Spleen (tissue), 11 donors: ENCODE results near the gene WDR43. TPM values are rescaled to one million over a fixed set of nuclear protein-coding genes. Genes with fewer than 3 reads are reported as not detected.
"Not testable (repeated sequence)": the region's sequence is repeated elsewhere in the genome, so short reads cannot be mapped to it uniquely, and the experiment has no call there.

Experiments used
- DNase-seq: peaks from one replicate; pipeline ENCODE4 v3.0.0-alpha.2; 2020
- H3K27ac ChIP-seq, 8 donors: fragments of 200-600 bp; sonication (generic) in 7 of 8; 1 replicate in 4 of 8; 2 replicates in 4 of 8; pipeline versions ENCODE4 v1.5.0 to v1.8.0; 2016 to 2021; ENCODE audit warnings: inconsistent platforms in 4 of 8, mild to moderate bottlenecking in 4 of 8, moderate library complexity in 1 of 8
- H3K27me3 ChIP-seq, 7 donors: fragments of 200-600 bp; sonication (generic) in 6 of 7; replicated peaks in 1 of 7; 1 replicate in 4 of 7; 2 replicates in 3 of 7; pipeline versions ENCODE4 v1.5.0 to v1.8.0; 2016 to 2021; ENCODE audit warnings: inconsistent platforms in 3 of 7, mild to moderate bottlenecking in 1 of 7
- H3K36me3 ChIP-seq, 6 donors: fragments of 200-600 bp; sonication (generic) in 5 of 6; 1 replicate in 4 of 6; 2 replicates in 2 of 6; pipeline versions ENCODE4 v1.5.0 to v1.8.0; 2016 to 2021; ENCODE audit warnings: inconsistent platforms in 2 of 6
- H3K4me1 ChIP-seq, 6 donors: fragments of 200-600 bp; sonication (generic) in 5 of 6; 1 replicate in 3 of 6; 2 replicates in 3 of 6; pipeline versions ENCODE4 v1.5.0 to v1.8.0; 2016 to 2021; ENCODE audit warnings: inconsistent platforms in 3 of 6
- H3K4me3 ChIP-seq, 8 donors: fragments of 200-600 bp; sonication (generic) in 7 of 8; 1 replicate in 4 of 8; 2 replicates in 4 of 8; pipeline versions ENCODE4 v1.5.0 to v1.8.0; 2016 to 2021; ENCODE audit warnings: inconsistent platforms in 4 of 8, mild to moderate bottlenecking in 4 of 8, moderate library complexity in 2 of 8
- H3K9me3 ChIP-seq, 8 donors: fragments of 200-600 bp; sonication (generic) in 7 of 8; 1 replicate in 4 of 8; 2 replicates in 4 of 8; pipeline versions ENCODE4 v1.5.0 to v1.8.0; 2016 to 2021; ENCODE audit warnings: inconsistent platforms in 4 of 8
- POLR2A ChIP-seq, 3 donors: fragments of 450-650 bp; IDR thresholded peaks; one replicate each; pipeline ENCODE4 v1.5.1; 2017; ENCODE audit warnings: antibody characterized with exemption in 3 of 3, mild to moderate bottlenecking in 1 of 3
- POLR2AphosphoS5 ChIP-seq, 3 donors: sonication (generic); formaldehyde crosslinking; IDR thresholded peaks; one replicate each; pipeline ENCODE4 v1.5.1; 2017; ENCODE audit warnings: antibody characterized with exemption in 3 of 3
- WGBS, 5 donors: extraction: QIAGEN DNeasy Blood & Tissue Kit in 3 of 5; methylation state at CpG; one replicate each; pipeline versions ENCODE4 v1.1.5 to v1.1.7; 2013 to 2018; 5-methylcytosine and 5-hydroxymethylcytosine counted together
- intact Hi-C: fragments of 100-400 bp; cut with DNase I; formaldehyde crosslinking; loops from one replicate; pipeline ENCODE4 v1.15.0; 2023; ENCODE audit warnings: low total_unique reads
- polyA plus RNA-seq, 3 donors: library from polyadenylated mRNA; stranded (reverse); fragments of 200-250 nt; gene quantifications; one replicate each; pipeline ENCODE4 v1.2.1, GENCODE V29; 2013
- total RNA-seq, 7 donors: library from RNA; depleted of rRNA in 3 of 7; stranded (reverse); fragments of >200 nt in 3 of 7; fragmentation: NEBNext Ultra II Directional in 4 of 7; extraction: Animal tissue kit (Norgen Biotek cat#: 25700) in 4 of 7; gene quantifications; one replicate each; pipeline versions ENCODE4 v1.1.0 to v1.2.1, GENCODE V29; 2016 to 2021
- TF ChIP-seq, protein P1 (sequence below), 11 experiments: fragments of 200-600 bp in 7 of 11; fragments of 450-650 bp in 4 of 11; sonication (generic) in 4 of 11; IDR thresholded peaks in 8 of 11; conservative IDR thresholded peaks in 3 of 11; 1 replicate in 7 of 11; 2 replicates in 4 of 11; pipeline versions ENCODE4 v1.4.0 to v1.8.0; 2016 to 2021; ENCODE audit warnings: antibody characterized with exemption in 11 of 11, inconsistent platforms in 4 of 11, mild to moderate bottlenecking in 1 of 11
- donor health status: healthy with polysubstance abuse.
- donor health status: DM: no; HTN: no; CAD: no; lungs with moderate emphysema.
- donor health status: DM: no; HTN: no; CAD: no.
- donor health status: Bipolar disorder and iron deficiency.
- donor health status: healthy.
- donor health status: DM: no; HTN: no; CAD: no.
- donor health status: DM: yes; HTN: yes; CAD: no.

WDR43 gene
- total and polyA plus RNA-seq, 10 donors, result 10.8 to 49.8 (median 36.5) TPM

- no peaks in the 10 kb centered on the region for H3K36me3 ChIP-seq
- no peak for DNase-seq
- intact Hi-C loops, result no loop called here
- H3K27ac ChIP-seq, result no peak overlapping the region
- TF ChIP-seq POLR2AphosphoS5 (IDR thresholded peaks at IDR 0.05), result no peak
- TF ChIP-seq, protein P1, sequence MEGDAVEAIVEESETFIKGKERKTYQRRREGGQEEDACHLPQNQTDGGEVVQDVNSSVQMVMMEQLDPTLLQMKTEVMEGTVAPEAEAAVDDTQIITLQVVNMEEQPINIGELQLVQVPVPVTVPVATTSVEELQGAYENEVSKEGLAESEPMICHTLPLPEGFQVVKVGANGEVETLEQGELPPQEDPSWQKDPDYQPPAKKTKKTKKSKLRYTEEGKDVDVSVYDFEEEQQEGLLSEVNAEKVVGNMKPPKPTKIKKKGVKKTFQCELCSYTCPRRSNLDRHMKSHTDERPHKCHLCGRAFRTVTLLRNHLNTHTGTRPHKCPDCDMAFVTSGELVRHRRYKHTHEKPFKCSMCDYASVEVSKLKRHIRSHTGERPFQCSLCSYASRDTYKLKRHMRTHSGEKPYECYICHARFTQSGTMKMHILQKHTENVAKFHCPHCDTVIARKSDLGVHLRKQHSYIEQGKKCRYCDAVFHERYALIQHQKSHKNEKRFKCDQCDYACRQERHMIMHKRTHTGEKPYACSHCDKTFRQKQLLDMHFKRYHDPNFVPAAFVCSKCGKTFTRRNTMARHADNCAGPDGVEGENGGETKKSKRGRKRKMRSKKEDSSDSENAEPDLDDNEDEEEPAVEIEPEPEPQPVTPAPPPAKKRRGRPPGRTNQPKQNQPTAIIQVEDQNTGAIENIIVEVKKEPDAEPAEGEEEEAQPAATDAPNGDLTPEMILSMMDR (IDR thresholded peaks at IDR 0.05 in 8 of 11, conservative IDR thresholded peaks at IDR 0.05 in 3 of 11), result no peak
- no peak for TF ChIP-seq POLR2A (IDR thresholded peaks at IDR 0.05)
- no peaks in the 10 kb centered on the region for H3K4me1 ChIP-seq
- H3K4me3 ChIP-seq, result no peak overlapping the region
- WGBS, 5 donors, result 73 to 79% (median 76%) methylated on average over 3 of the region's 3 CpGs
- H3K27me3 ChIP-seq, result no peaks in the 10 kb centered on the region
- H3K9me3 ChIP-seq, result no peaks in the 10 kb centered on the region
Measured at GRCh38 chr2:28976584-28976983, 82.1 kb downstream of the WDR43 start.

DNA sequence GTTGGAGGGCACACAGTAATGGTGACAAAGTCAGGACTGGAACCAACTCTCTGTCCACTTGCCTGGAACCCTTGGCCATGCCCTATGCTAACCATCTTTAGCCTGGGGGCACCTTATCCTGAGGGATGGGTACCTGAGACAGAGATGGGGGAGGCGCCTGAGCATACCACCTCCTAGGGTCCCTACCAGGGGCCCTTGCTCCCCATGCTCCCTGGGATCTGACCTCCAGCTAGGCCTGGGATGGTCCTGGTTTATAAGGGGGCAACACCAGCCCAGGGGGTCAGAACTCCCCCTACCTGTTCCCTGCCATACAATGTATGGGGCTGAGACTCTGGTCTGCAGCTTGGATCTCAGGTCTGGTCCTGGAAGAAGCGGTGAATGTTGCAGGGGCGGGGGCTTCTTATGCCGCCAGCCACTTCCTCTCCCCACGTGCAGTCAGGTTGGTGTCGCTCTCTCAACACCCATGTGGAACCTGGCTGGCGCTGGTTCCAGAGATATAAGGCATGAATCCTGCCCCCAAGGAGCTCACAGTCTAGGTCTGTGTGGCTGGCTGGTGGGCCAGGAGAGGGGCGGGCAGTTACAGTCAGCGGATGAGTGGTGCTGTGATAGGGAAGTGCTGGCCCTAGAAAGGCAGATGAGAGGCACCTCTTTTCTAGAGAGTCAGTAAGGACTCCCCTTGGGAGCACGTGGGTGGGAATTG, 82.9 kb downstream of the WDR43 start:
- intact Hi-C loops, result no loop called here
- H3K27ac ChIP-seq, result no peak overlapping the region
- 79 to 92% (median 85%) methylated on average over 7 to 10 of the region's 10 CpGs for WGBS, 5 donors

DNA sequence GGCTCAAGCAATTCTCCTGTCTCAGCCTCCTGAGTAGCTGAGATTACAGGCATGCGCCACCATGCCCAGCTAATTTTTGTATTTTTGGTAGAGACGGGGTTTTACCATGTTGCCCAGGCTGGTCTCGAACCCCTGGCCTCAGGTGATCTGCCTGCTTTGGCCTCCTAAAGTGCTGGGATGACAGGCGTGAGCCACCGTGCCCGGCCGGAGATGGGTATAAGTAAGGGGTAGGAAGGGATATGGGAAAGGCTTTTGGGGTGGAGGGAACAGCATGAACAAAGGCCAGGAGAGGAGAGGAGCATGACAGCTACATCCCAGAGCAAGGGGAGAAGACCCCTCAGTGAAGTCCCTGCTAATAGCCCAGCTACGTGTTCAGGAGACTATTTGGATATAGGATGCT, 83.5 kb downstream of the WDR43 start:
- H3K27ac ChIP-seq, H3K36me3 ChIP-seq, DNase-seq, H3K4me3 ChIP-seq, intact Hi-C loops, H3K9me3 ChIP-seq, H3K27me3 ChIP-seq, H3K4me1 ChIP-seq: not testable (repeated sequence)
- WGBS, 5 donors, result 84 to 97% (median 89%) methylated on average over 8 of the region's 8 CpGs

More for the DNA sequence above, 82.9 kb downstream of the WDR43 start:
- H3K9me3 ChIP-seq, result no peaks in the 10 kb centered on the region
- H3K36me3 ChIP-seq, result no peaks in the 10 kb centered on the region
- H3K4me3 ChIP-seq, result no peak overlapping the region
- TF ChIP-seq POLR2AphosphoS5 (IDR thresholded peaks at IDR 0.05) (no peak), POLR2A (IDR thresholded peaks at IDR 0.05) (no peak)
- TF ChIP-seq, protein P1 (IDR thresholded peaks at IDR 0.05 in 8 of 11, conservative IDR thresholded peaks at IDR 0.05 in 3 of 11), result no peak
- H3K27me3 ChIP-seq, result no peaks in the 10 kb centered on the region
- DNase-seq, result no peak
- H3K4me1 ChIP-seq, result no peaks in the 10 kb centered on the region

- intact Hi-C loops, result no loop called here
- no peak overlapping the region for H3K27ac ChIP-seq
- TF ChIP-seq POLR2A (IDR thresholded peaks at IDR 0.05) (no peak), POLR2AphosphoS5 (IDR thresholded peaks at IDR 0.05) (no peak)
- TF ChIP-seq, protein P1 (IDR thresholded peaks at IDR 0.05 in 8 of 11, conservative IDR thresholded peaks at IDR 0.05 in 3 of 11), result no peak
- H3K4me3 ChIP-seq, result no peak overlapping the region
- H3K27me3 ChIP-seq, result no peaks in the 10 kb centered on the region
- no peaks in the 10 kb centered on the region for H3K36me3 ChIP-seq
- H3K9me3 ChIP-seq, result no peaks in the 10 kb centered on the region
- H3K4me1 ChIP-seq, result no peaks in the 10 kb centered on the region
- 61 to 85% (median 80%) methylated on average over 6 of the region's 6 CpGs for WGBS, 5 donors
- DNase-seq, result no peak
Measured at GRCh38 chr2:28978606-28979005, 84.1 kb downstream of the WDR43 start.
